ENCODE data around the gene KDM4E. TPM values are rescaled to one million over a fixed set of nuclear protein-coding genes. Genes with fewer than 3 reads are reported as not detected.

KDM4E gene
- total RNA-seq (2022; extraction: Qiagen RNA extraction): not detected in 5 replicates

DNA sequence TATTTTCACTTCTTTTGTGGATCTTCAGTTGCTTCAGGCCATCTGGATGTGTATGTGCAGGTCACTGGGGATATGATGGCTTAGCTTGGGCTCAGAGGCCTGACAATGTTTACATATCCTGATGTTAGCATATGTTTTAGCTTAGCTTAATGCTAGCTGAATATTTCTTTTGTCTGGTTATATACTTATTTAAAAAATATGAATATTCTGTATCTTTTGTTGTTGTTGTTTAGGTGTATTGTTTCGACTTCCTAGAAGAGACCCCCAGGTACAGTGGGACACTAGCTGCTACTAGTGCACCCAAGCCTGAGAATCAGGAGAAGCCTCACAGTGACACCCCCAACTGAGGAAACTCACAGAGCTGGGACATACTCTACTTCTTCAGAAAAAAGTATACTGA lies at the start of gene KDM4E:
KDM4E (plus strand) TSS at position 301 of the 400 bp plus-strand sequence. CDS start 300 bp downstream, outside the sequence.

DNA sequence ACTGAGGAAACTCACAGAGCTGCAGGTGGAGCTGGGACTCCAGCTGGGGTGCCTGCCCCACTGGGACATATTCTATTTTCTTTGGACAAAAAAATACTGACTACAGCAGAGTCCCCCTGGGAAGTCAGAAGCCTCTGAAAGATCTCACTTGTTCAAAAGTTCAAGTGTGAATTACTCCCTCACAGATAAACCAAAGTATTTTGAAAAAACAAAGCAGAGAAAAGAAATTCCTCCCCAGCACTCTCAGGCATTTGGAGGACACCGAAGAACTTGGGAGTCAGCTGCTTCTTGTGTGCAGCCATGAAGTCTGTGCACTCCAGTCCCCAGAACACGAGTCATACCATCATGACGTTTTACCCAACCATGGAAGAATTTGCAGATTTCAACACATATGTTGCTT lies 24.1 kb downstream of the KDM4E start, which contains the start of gene KDM4F:
KDM4F (plus strand) TSS at position 301 of the 400 bp plus-strand sequence.

DNA sequence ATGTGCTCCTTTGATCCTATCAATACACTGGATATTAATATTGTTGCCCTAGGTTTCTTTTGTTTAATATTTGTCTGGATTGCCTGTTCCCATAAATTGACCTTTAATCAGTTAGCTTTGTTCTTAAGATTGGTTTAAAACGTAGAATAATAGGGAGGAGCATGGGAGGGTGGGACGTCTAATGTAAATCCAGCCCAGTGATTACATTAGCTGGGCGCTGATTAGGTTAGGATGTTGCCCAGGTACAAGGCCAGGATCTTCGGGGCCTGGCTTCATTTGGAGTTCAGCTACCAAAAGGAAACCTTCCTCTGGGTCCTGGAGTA lies 41.6 kb downstream of the KDM4E start, which contains the start of gene SRSF8:
SRSF8 (plus strand) TSS at position 204 of the 323 bp plus-strand sequence. CDS start 308 bp downstream, outside the sequence.

Other genes starting within 250 kb of the KDM4E start
- gene CWC15, start 51.7 kb upstream of the KDM4E start, total RNA-seq (2022; extraction: Qiagen RNA extraction): 27.0 to 33.0 TPM (median 29.9 TPM) in 5 replicates
- 0.26 to 0.45 TPM (median 0.39 TPM) in 5 replicates for gene KDM4D, start 51.5 kb upstream of the KDM4E start, total RNA-seq (2022; extraction: Qiagen RNA extraction)
- not detected in 5 replicates for gene KDM4F, start 24.2 kb downstream of the KDM4E start, total RNA-seq (2022; extraction: Qiagen RNA extraction)
- gene SRSF8, start 41.7 kb downstream of the KDM4E start, total RNA-seq (2022; extraction: Qiagen RNA extraction): 17.1 to 21.4 TPM (median 19.7 TPM) in 5 replicates
- gene ENDOD1, start 64.6 kb downstream of the KDM4E start, total RNA-seq (2022; extraction: Qiagen RNA extraction): 12.8 to 15.8 TPM (median 14.0 TPM) in 5 replicates
- gene SESN3, start 205.9 kb downstream of the KDM4E start, total RNA-seq (2022; extraction: Qiagen RNA extraction): 0.08 to 0.14 TPM (median 0.11 TPM) in 5 replicates